ENCODE results near the gene ADAT3. TPM values are rescaled to one million over a fixed set of nuclear protein-coding genes. Genes with fewer than 3 reads are reported as not detected.

Gene ADAT3
- total RNA-seq, 6 donors from 2014 or later, result 6.1 to 25.1 (median 12.0) TPM

DNA sequence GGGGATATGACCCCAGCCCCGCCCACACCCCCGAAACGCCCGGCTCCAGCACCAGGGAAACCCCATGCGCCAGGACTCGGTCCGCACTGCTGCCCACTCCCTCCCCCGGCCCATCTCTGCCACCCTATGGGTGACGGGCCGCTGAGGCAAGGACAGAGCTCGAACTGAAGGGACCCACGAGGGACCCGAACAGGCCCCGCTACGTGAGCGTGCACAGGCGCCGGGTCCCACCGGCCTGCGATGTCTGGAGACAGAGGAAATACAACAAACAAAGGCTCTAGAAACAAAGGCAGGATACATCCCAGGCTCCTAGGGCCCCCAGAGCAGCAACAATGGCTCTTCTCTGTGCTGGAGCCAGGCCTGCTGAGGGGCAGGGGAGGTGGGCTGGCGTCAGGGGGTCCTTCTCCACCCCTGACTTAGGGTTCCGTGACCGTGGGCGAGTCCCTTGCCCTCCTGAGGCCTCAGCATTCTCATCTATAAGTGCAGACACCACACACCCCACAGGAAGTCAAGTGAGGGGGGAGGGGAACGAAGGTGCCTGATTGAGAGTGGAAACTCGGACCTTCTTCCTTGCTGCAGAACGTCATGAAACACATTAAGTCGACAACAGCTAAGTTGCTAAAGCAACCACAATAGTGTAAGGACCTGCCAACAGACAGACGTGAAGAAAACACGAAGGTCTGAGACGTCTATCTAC, 23.0 kb upstream of the ADAT3 start:
- H3K27ac ChIP-seq, result peak overlapping the region; percentile 59 to 94 (median 94)
- H3K9me3 ChIP-seq, result no peaks in the 10 kb centered on the region
- ATAC-seq (ENCODE audit: low FRiP score in 2 of 2) (no peak), DNase-seq (peak in 1 of 2 donors; percentile 79)
- 47 to 64% methylated on average over 27 to 31 of the region's 31 CpGs for WGBS, 2 donors
- H3K4me1 ChIP-seq, result peaks cover 35 to 56% (median 45%) of the 10 kb centered on the region in 4 donors
- peak overlapping the region in 3 of 4 donors; percentile 71 to 99 (median 96) for H3K4me3 ChIP-seq
- H3K36me3 ChIP-seq, result peaks cover 0 to 19% (median 5%) of the 10 kb centered on the region in 4 donors
- no peaks in the 10 kb centered on the region for H3K27me3 ChIP-seq
- peak in 1 of 2 donors; percentile 19 for TF ChIP-seq POLR2AphosphoS5 (IDR thresholded peaks at IDR 0.05)
- no peak for TF ChIP-seq CTCF (IDR thresholded peaks at IDR 0.05)
- TF ChIP-seq EP300 (IDR thresholded peaks at IDR 0.05), result no peak
- peak in 1 of 4 donors; percentile 38 for TF ChIP-seq POLR2A (IDR thresholded peaks at IDR 0.05)

- no peaks in the 10 kb centered on the region for H3K27me3 ChIP-seq
- TF ChIP-seq CTCF (IDR thresholded peaks at IDR 0.05) (no peak), POLR2A (IDR thresholded peaks at IDR 0.05) (no peak), POLR2AphosphoS5 (IDR thresholded peaks at IDR 0.05) (no peak), EP300 (IDR thresholded peaks at IDR 0.05) (no peak)
- H3K4me1 ChIP-seq, result peaks cover 35 to 56% (median 45%) of the 10 kb centered on the region in 4 donors
- H3K4me3 ChIP-seq, result peak overlapping the region in 3 of 4 donors; percentile 71 to 99 (median 96)
- peak overlapping the region; percentile 59 to 94 (median 94) for H3K27ac ChIP-seq
- DNase-seq (no peak), ATAC-seq (ENCODE audit: low FRiP score in 2 of 2) (no peak)
- H3K9me3 ChIP-seq, result no peaks in the 10 kb centered on the region
- H3K36me3 ChIP-seq, result peaks cover 0 to 19% (median 5%) of the 10 kb centered on the region in 4 donors
- 65% methylated on average over 14 to 20 of the region's 25 CpGs for WGBS, 2 donors
These were observed 22.2 kb upstream of the ADAT3 start for GRCh38 chr19:1882786-1883692.

DNA sequence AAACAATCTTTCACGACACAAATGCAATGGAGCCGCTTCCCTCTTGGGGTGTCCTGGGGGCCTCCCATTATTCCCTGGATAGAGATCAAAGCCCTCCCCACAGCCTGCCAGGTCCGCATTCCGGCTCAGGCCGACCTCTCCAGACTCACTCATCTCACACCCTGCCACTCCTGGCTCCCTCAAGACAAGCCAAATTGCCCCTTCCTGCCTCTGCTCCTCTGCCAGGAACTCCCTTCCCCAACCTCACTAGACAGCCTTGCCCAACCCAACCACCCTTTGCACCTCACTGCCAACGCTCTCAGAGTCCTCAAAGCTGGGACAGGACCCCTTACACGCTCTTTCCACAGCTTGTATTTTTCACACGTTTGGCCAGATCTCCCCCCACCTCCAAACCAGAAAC, 21.4 kb upstream of the ADAT3 start:
- no peak for ATAC-seq (ENCODE audit: low FRiP score in 2 of 2)
- TF ChIP-seq CTCF (IDR thresholded peaks at IDR 0.05), result no peak
- no peak for TF ChIP-seq EP300 (IDR thresholded peaks at IDR 0.05)
- TF ChIP-seq POLR2A (IDR thresholded peaks at IDR 0.05), result no peak
- TF ChIP-seq POLR2AphosphoS5 (IDR thresholded peaks at IDR 0.05), result no peak
- peak overlapping the region; percentile 59 to 94 (median 94) for H3K27ac ChIP-seq
- peak overlapping the region; percentile 71 to 99 (median 97) for H3K4me3 ChIP-seq
- H3K9me3 ChIP-seq, result no peaks in the 10 kb centered on the region
- WGBS, 2 donors, result 10 to 16% methylated on average over 8 of the region's 8 CpGs
- peaks cover 0 to 17% (median 5%) of the 10 kb centered on the region in 4 donors for H3K36me3 ChIP-seq
- peaks cover 35 to 56% (median 45%) of the 10 kb centered on the region in 4 donors for H3K4me1 ChIP-seq
- H3K27me3 ChIP-seq, result no peaks in the 10 kb centered on the region
- no peak for DNase-seq

DNA sequence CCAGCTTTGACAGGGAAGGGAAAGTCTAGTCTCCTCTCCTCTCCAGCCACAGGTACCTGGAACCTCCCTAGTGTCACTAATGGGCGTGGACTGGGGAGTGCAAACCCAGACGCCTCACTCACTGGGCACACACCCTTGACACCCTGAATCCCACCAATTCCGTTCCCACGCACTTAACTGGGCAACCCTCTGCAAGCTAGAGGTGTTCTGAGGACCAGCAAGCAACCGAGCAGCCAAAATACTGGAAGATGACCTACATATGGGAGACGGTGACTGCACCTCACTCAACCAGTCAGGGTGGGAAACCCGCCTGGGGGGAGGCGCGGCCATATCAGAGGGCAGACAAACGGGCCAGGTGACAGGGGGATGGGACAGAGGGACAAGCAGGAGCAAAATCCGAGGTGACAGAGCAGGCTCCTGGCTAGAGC, 20.9 kb upstream of the ADAT3 start:
- H3K36me3 ChIP-seq, result peaks cover 0 to 13% (median 5%) of the 10 kb centered on the region in 4 donors
- no peaks in the 10 kb centered on the region for H3K9me3 ChIP-seq
- H3K27me3 ChIP-seq, result no peaks in the 10 kb centered on the region
- TF ChIP-seq POLR2A (IDR thresholded peaks at IDR 0.05) (no peak), EP300 (IDR thresholded peaks at IDR 0.05) (no peak), POLR2AphosphoS5 (IDR thresholded peaks at IDR 0.05) (no peak), CTCF (IDR thresholded peaks at IDR 0.05) (no peak)
- DNase-seq, result no peak
- H3K4me1 ChIP-seq, result peaks cover 35 to 56% (median 45%) of the 10 kb centered on the region in 4 donors
- H3K4me3 ChIP-seq, result peak overlapping the region; percentile 71 to 99 (median 97)
- 2% methylated on average over 11 of the region's 11 CpGs for WGBS, 2 donors
- H3K27ac ChIP-seq, result peak overlapping the region; percentile 84 to 94 (median 94)
- no peak for ATAC-seq (ENCODE audit: low FRiP score in 2 of 2)
